GM21390 (cell line): ENCODE data around the gene CNPY1.

Experiments
- ATAC-seq: cut with Tn5 transposase; IDR thresholded peaks from one replicate; pipeline ENCODE4 v1.9.1; 2021; ENCODE audit not compliant: unreplicated experiment

The CNPY1 gene

GRCh38 chr7:155457544-155458110 lies 88.7 kb downstream of the CNPY1 start:
- ATAC-seq: no peak

GRCh38 chr7:155456738-155457543 lies 89.4 kb downstream of the CNPY1 start:
- ATAC-seq: no peak

- no peak for ATAC-seq
These were observed 90.3 kb downstream of the CNPY1 start for GRCh38 chr7:155455776-155456737.

- ATAC-seq: no peak
These were observed 91.1 kb downstream of the CNPY1 start for GRCh38 chr7:155455132-155455693.

DNA sequence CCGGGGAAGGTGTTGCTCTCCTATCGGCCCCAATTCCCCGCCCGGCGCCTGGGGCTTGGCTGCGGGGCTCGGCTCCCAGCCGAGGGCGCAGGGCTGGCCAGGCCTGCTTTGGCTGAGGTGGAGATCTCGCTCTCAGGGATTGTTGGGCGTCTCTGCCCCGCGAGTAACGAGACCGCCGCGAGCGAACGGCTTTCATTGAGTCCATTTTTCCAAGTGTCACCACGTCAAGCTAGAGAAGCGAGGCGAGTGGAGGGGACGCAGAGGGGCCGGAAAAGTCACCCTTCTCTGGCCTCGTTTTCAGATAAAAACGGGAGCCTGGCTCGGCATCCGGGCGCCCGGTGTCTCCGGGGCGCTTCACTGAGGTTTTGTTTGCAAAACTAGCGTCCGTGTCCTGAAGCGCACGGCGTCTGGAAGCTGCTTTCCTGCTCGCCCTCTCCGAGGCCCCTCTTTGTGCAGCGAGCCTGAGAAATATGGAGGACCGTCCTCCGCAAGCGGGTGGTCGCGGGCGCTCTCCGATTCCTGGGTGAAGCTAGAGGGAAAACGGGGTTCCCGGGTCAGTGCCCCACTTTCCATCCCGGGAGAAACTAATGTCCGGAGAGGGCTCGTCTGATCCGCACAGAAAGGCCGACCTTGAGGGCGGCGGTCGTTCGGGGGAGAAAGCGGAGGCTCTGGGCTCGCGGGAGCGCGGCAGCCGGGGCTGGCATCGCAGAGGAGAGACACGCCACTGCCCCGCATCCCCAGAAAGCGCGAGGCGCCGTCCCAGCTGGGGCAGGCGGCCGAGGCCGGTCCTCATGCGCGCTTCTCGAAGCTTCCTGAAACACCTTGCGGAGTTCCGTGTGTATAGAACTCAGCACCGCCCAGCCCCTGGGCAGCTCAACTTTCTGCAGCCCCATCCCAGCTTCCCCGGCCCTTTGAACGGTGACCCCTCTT lies 91.9 kb downstream of the CNPY1 start:
- no peak for ATAC-seq

GRCh38 chr7:155453296-155454182 lies 92.8 kb downstream of the CNPY1 start:
- no peak for ATAC-seq

GRCh38 chr7:155452505-155453295 lies 93.7 kb downstream of the CNPY1 start:
- no peak for ATAC-seq

- no peak for ATAC-seq
These were observed 94.5 kb downstream of the CNPY1 start for GRCh38 chr7:155451840-155452239.
